HFFc6 (cell line): ENCODE data around the gene MST1. TPM values are rescaled to one million over a fixed set of nuclear protein-coding genes. Genes with fewer than 3 reads are reported as not detected.

Experiments
- DNase-seq: peaks from one replicate; pipeline ENCODE4 v3.0.0-alpha.2; 2018
- H3K27ac Mint-ChIP-seq: 2 replicates; pipeline ENCODE4 v1.8.0; 2020; ENCODE audit warnings: mild to moderate bottlenecking, mixed read lengths
- H3K27me3 Mint-ChIP-seq: 2 replicates; pipeline ENCODE4 v1.8.0; 2021; ENCODE audit warnings: mild to moderate bottlenecking, moderate library complexity, mixed read lengths; ENCODE audit not compliant: insufficient read depth
- H3K36me3 Mint-ChIP-seq: 2 replicates; pipeline ENCODE4 v1.8.0; 2021; ENCODE audit warnings: low read depth, mixed read lengths
- H3K4me1 Mint-ChIP-seq: 2 replicates; pipeline ENCODE4 v1.8.0; 2020; ENCODE audit warnings: low read depth, mixed read lengths
- H3K4me3 Mint-ChIP-seq: 2 replicates; pipeline ENCODE4 v1.8.0; 2020; ENCODE audit warnings: mild to moderate bottlenecking, moderate library complexity, mixed read lengths
- H3K9me3 Mint-ChIP-seq: 2 replicates; pipeline ENCODE4 v1.8.0; 2020; ENCODE audit warnings: mild to moderate bottlenecking, mixed read lengths
- total RNA-seq, 6 experiments: library from RNA; stranded (reverse); fragmentation: NEBNext Ultra II Directional; extraction: Animal tissue kit (Norgen Biotek cat#: 25700); gene quantifications; 2 replicates in 1 of 6; 3 replicates in 5 of 6; pipeline ENCODE4 v1.2.3, GENCODE V29; 2021
- TF ChIP-seq, protein P1 (sequence below): fragments of 200-600 bp; sonication (generic); IDR thresholded peaks from 2 replicates; pipeline ENCODE4 v1.5.0; 2021; ENCODE audit warnings: antibody characterized with exemption, mild to moderate bottlenecking

The MST1 gene
- total RNA-seq, 6 experiments from 2014 or later, result 3.4 to 7.4 (median 4.8) TPM

DNA sequence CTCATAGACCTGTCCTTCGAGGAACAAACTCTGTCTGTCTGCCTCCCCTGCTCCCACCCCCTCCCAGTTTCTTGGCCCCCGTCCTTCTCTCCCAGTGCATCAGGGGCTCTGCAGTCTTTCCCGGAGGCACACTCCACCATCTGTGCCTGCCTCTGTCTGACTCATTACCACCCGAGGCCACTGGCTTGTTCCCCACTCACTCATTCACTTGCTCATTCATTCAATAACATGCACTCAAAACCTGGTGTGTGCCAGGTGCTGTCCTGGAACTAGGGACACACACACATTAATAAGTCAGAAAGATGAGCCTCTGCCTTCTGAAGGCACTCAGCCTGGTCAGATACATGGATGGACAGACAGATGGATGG, 17.8 kb upstream of the MST1 start:
- no peaks in the 10 kb centered on the region for H3K9me3 Mint-ChIP-seq
- peaks cover 12% of the 10 kb centered on the region for H3K4me1 Mint-ChIP-seq
- no peak overlapping the region for H3K4me3 Mint-ChIP-seq
- peak; percentile 47 for DNase-seq
- TF ChIP-seq, protein P1, sequence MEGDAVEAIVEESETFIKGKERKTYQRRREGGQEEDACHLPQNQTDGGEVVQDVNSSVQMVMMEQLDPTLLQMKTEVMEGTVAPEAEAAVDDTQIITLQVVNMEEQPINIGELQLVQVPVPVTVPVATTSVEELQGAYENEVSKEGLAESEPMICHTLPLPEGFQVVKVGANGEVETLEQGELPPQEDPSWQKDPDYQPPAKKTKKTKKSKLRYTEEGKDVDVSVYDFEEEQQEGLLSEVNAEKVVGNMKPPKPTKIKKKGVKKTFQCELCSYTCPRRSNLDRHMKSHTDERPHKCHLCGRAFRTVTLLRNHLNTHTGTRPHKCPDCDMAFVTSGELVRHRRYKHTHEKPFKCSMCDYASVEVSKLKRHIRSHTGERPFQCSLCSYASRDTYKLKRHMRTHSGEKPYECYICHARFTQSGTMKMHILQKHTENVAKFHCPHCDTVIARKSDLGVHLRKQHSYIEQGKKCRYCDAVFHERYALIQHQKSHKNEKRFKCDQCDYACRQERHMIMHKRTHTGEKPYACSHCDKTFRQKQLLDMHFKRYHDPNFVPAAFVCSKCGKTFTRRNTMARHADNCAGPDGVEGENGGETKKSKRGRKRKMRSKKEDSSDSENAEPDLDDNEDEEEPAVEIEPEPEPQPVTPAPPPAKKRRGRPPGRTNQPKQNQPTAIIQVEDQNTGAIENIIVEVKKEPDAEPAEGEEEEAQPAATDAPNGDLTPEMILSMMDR, result no peak
- H3K27ac Mint-ChIP-seq, result no peak overlapping the region
- H3K27me3 Mint-ChIP-seq, result peaks cover 1% of the 10 kb centered on the region
- H3K36me3 Mint-ChIP-seq, result no peaks in the 10 kb centered on the region

DNA sequence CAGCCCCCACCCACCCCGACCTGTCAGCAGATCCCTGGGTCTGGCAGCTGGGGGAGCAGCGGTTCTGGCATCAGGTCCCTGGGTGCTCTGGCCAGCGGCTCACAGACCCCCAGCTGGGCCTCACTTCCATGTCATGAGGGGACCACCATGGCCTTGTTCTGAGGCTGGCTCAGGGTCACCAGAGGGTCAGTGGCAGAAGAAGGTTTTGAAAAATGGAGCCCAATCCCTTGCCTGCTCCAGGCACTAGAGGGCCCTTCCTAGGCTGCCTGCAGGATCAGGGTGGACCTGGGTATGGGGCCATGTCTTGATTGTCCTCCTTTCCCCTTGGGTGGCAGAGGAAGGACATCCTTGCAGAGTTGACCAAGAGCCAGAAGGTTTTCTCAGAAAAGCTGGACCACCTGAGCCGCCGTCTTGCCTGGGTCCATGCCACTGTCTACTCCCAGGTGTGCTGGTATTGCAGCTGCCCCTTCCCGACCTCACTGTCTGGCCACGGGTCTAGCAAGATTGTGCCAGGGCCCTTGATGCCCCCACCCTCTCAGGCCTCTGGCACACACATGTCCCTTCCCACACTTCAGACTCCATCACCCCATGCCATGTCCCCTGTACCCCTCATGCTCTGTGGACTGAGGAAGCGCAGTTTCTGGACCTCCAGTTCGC, 17.3 kb upstream of the MST1 start:
- DNase-seq, result no peak
- TF ChIP-seq, protein P1, result no peak
- H3K27me3 Mint-ChIP-seq, result peaks cover 1% of the 10 kb centered on the region
- H3K4me3 Mint-ChIP-seq, result no peak overlapping the region
- no peak overlapping the region for H3K27ac Mint-ChIP-seq
- no peaks in the 10 kb centered on the region for H3K9me3 Mint-ChIP-seq
- no peaks in the 10 kb centered on the region for H3K36me3 Mint-ChIP-seq
- H3K4me1 Mint-ChIP-seq, result peaks cover 12% of the 10 kb centered on the region

DNA sequence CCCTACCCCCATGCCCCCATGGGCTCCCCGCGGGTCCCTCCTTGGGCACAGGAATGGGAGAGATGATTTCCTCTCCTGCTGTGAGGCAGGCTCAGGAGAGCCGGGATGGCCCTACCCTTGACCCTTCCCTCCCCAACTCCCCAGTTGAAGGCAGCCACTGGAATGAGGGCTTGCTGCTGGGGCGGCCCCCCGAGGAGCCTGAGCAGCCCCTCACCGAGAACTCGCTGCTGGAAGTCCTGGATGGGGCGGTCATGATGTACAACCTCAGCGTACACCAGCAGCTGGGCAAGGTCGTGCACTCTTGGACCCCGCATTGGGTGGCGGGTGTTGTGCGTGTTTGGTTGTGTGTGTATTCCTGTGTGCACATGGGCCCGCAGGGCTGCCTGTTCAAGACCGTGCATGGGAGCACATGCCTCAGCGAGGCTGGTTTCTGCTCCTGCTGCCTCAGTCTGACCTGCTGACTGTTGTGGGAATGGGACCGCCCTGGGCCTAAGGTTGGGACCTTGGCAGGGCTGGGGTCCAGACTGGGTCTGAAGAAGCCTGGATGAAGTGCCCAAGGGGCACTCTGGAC, 16.2 kb upstream of the MST1 start:
- DNase-seq, result no peak
- no peaks in the 10 kb centered on the region for H3K36me3 Mint-ChIP-seq
- H3K27me3 Mint-ChIP-seq, result peaks cover 1% of the 10 kb centered on the region
- peaks cover 12% of the 10 kb centered on the region for H3K4me1 Mint-ChIP-seq
- H3K9me3 Mint-ChIP-seq, result no peaks in the 10 kb centered on the region
- no peak overlapping the region for H3K4me3 Mint-ChIP-seq
- TF ChIP-seq, protein P1, result no peak
- no peak overlapping the region for H3K27ac Mint-ChIP-seq

DNA sequence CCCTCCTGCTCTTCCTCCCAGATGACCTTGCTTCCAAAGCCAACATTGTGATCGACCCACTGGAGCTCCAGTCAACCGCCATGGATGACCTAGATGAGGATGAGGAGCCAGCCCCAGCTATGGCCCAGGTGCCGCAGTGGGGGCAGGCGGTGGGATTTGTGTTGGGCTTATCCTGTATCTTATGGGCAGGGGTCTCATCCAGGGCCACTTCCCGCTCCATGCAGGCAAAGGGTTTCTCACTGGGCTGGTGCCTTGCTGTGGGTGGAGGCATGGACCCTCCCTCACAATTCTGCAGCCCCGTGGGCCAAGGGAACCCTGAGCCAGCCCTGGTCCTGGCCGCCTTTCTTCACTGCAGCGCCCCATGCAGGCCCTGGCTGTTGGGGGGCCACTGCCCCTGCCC, 15.4 kb upstream of the MST1 start:
- Mint-ChIP-seq H3K9me3 (no peaks in the 10 kb centered on the region), H3K36me3 (no peaks in the 10 kb centered on the region), H3K4me1 (peaks cover 12% of the 10 kb centered on the region), H3K27ac (no peak overlapping the region), H3K27me3 (peaks cover 1% of the 10 kb centered on the region), H3K4me3 (no peak overlapping the region)
- TF ChIP-seq, protein P1, result no peak
- no peak for DNase-seq

DNA sequence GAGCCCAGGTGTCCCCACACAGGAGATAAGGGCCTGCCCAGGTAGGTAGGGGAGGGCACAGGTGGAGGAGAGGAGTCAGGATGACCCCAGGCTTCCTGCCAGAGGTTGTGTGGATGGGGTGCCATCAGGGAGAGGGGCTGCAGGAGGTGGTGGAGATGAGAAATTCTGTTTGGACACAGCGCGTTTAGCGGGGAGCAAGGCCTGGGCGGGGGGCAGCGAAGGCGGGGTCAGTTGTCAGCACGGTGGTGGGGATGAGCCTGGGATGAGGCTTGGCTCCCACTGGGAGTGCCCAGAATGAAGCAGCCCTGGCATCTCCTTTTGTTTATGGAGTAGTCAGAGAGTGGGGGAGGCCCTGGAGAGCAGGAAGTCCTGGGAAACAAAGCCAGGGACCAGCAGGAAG, 14.7 kb upstream of the MST1 start:
- TF ChIP-seq, protein P1, result no peak
- H3K9me3 Mint-ChIP-seq, result no peaks in the 10 kb centered on the region
- H3K27me3 Mint-ChIP-seq, result peaks cover 1% of the 10 kb centered on the region
- no peaks in the 10 kb centered on the region for H3K36me3 Mint-ChIP-seq
- no peak for DNase-seq
- H3K27ac Mint-ChIP-seq, result no peak overlapping the region
- H3K4me1 Mint-ChIP-seq, result peaks cover 12% of the 10 kb centered on the region
- no peak overlapping the region for H3K4me3 Mint-ChIP-seq
